ENCODE measurements around the gene BTF3L4. TPM values are rescaled to one million over a fixed set of nuclear protein-coding genes. Genes with fewer than 3 reads are reported as not detected.
"Not testable (repeated sequence)": the region's sequence is repeated elsewhere in the genome, so short reads cannot be mapped to it uniquely, and the experiment has no call there.

The BTF3L4 gene
- total and polyA plus RNA-seq, 7 donors, result 34.2 to 70.1 (median 57.6) TPM

- WGBS, 3 donors, result 95 to 98% (median 96%) methylated on average over 2 of the region's 2 CpGs
- no peak for ATAC-seq
- Histone ChIP-seq H3K9me3 (no peaks in the 10 kb centered on the region), H3K4me1 (peaks cover under 1% of the 10 kb centered on the region), H3K27ac (no peak overlapping the region), H3K27me3 (ENCODE audit: insufficient read depth in 3 of 3, low read length in 2 of 3) (no peaks in the 10 kb centered on the region), H3K4me3 (no peak overlapping the region), H3K36me3 (ENCODE audit: insufficient read depth in 1 of 2, low read depth in 1 of 2) (peaks cover 15 to 57% of the 10 kb centered on the region in 2 donors)
- no peak for TF ChIP-seq CTCF (IDR thresholded peaks at IDR 0.05)
- no peak for DNase-seq
- intact Hi-C loops (cut with DNase I), result no loop called here
Measured at GRCh38 chr1:52026278-52026677, 29.8 kb upstream of the BTF3L4 start.

- H3K27ac ChIP-seq, result no peak overlapping the region
- no peak overlapping the region for H3K4me3 ChIP-seq
- WGBS, 3 donors, result 87 to 96% (median 94%) methylated on average over 1 of the region's 1 CpG
- intact Hi-C loops (cut with DNase I), result no loop called here
- ATAC-seq, result no peak
- peaks cover 15% of the 10 kb centered on the region for H3K4me1 ChIP-seq
- no peaks in the 10 kb centered on the region for H3K9me3 ChIP-seq
- peaks cover 7 to 39% of the 10 kb centered on the region in 2 donors for H3K36me3 ChIP-seq (ENCODE audit: insufficient read depth in 1 of 2, low read depth in 1 of 2)
- no peak for TF ChIP-seq CTCF (IDR thresholded peaks at IDR 0.05)
- H3K27me3 ChIP-seq (ENCODE audit: insufficient read depth in 3 of 3, low read length in 2 of 3), result no peaks in the 10 kb centered on the region
- DNase-seq, result no peak
Measured at GRCh38 chr1:52028328-52028727, 27.8 kb upstream of the BTF3L4 start.

- H3K27me3 ChIP-seq (ENCODE audit: insufficient read depth in 3 of 3, low read length in 2 of 3); DNase-seq; ATAC-seq; H3K27ac ChIP-seq; H3K4me3 ChIP-seq; intact Hi-C loops (cut with DNase I); H3K9me3 ChIP-seq: not testable (repeated sequence)
- 71 to 80% (median 74%) methylated on average over 5 of the region's 5 CpGs for WGBS, 3 donors
- peaks cover 15% of the 10 kb centered on the region for H3K4me1 ChIP-seq
- peaks cover 4 to 34% of the 10 kb centered on the region in 2 donors for H3K36me3 ChIP-seq (ENCODE audit: insufficient read depth in 1 of 2, low read depth in 1 of 2)
Measured at GRCh38 chr1:52028839-52029238, 27.3 kb upstream of the BTF3L4 start.

GRCh38 chr1:52032124-52032784, 23.8 kb upstream of the BTF3L4 start:
- Histone ChIP-seq H3K9me3 (no peaks in the 10 kb centered on the region), H3K27ac (peak overlapping the region; percentile 93), H3K4me3 (peak overlapping the region; percentile 92), H3K27me3 (ENCODE audit: insufficient read depth in 3 of 3, low read length in 2 of 3) (no peaks in the 10 kb centered on the region), H3K4me1 (peaks cover 19% of the 10 kb centered on the region), H3K36me3 (ENCODE audit: insufficient read depth in 1 of 2, low read depth in 1 of 2) (peaks cover 0 to 14% of the 10 kb centered on the region in 2 donors)
- intact Hi-C loops (cut with DNase I), result loop anchor here in 1 of 2 donors (2.0 kb wide), 1 partner anchor 25 kb away; the partner anchor contains the start of gene BTF3L4
- DNase-seq (no peak), ATAC-seq (peak in 1 of 4 donors; percentile 15)
- TF ChIP-seq CTCF (IDR thresholded peaks at IDR 0.05), result no peak
- 58 to 67% (median 61%) methylated on average over 5 of the region's 5 CpGs for WGBS, 3 donors

- Histone ChIP-seq H3K4me3 (peak overlapping the region; percentile 92), H3K9me3 (no peaks in the 10 kb centered on the region), H3K27ac (peak overlapping the region; percentile 93), H3K27me3 (ENCODE audit: insufficient read depth in 3 of 3, low read length in 2 of 3) (no peaks in the 10 kb centered on the region), H3K36me3 (ENCODE audit: insufficient read depth in 1 of 2, low read depth in 1 of 2) (peaks cover 0 to 14% of the 10 kb centered on the region in 2 donors), H3K4me1 (peaks cover 19% of the 10 kb centered on the region)
- ATAC-seq (peak; percentile 60 to 71 (median 65)), DNase-seq (peak; percentile 60 to 67)
- WGBS, 3 donors, result 5 to 8% (median 5%) methylated on average over 23 to 24 of the region's 24 CpGs
- intact Hi-C loops (cut with DNase I), result loop anchor here in 1 of 2 donors (2.0 kb wide), 1 partner anchor 24 kb away; the partner anchor contains the start of gene BTF3L4
- no peak for TF ChIP-seq CTCF (IDR thresholded peaks at IDR 0.05)
Measured at GRCh38 chr1:52032785-52033131, 23.3 kb upstream of the BTF3L4 start.

Data from psoas muscle (tissue), 8 donors.